Colonic mucosa (tissue), 4 donors: ENCODE data around the gene PCDH12. TPM values are rescaled to one million over a fixed set of nuclear protein-coding genes. Genes with fewer than 3 reads are reported as not detected.
"Not testable (repeated sequence)": the region's sequence is repeated elsewhere in the genome, so short reads cannot be mapped to it uniquely, and the experiment has no call there.

Source experiments
- DNase-seq: peaks from one replicate; pipeline ENCODE4 v3.0.0-alpha.2; 2020
- H3K27ac ChIP-seq: fragments of 200-600 bp; one replicate; pipeline ENCODE4 v1.8.0; 2021
- H3K27me3 ChIP-seq: fragments of 200-600 bp; one replicate; pipeline ENCODE4 v1.8.0; 2021
- H3K36me3 ChIP-seq: fragments of 200-600 bp; one replicate; pipeline ENCODE4 v1.8.0; 2021
- H3K4me1 ChIP-seq: fragments of 200-600 bp; one replicate; pipeline ENCODE4 v1.8.0; 2021; ENCODE audit warnings: mild to moderate bottlenecking
- H3K4me3 ChIP-seq: fragments of 200-600 bp; one replicate; pipeline ENCODE4 v1.8.0; 2021
- H3K9ac ChIP-seq, 2 donors: one replicate each; pipeline ENCODE4 v1.7.0; 2013; ENCODE audit warnings: control low read depth in 2 of 2, low read depth in 2 of 2, low read length in 2 of 2
- H3K9me3 ChIP-seq: fragments of 200-600 bp; one replicate; pipeline ENCODE4 v1.8.0; 2021
- intact Hi-C: fragments of 100-400 bp; cut with DNase I; formaldehyde crosslinking; loops from one replicate; pipeline ENCODE4 v1.14.1; 2022
- total RNA-seq, 2 donors: library from RNA; stranded (reverse); fragmentation: NEBNext Ultra II Directional in 1 of 2; extraction: Animal tissue kit (Norgen Biotek cat#: 25700) in 1 of 2; gene quantifications; one replicate each; pipeline ENCODE4 v1.2.1, GENCODE V29; 2021
- TF ChIP-seq, protein P1 (sequence below): fragments of 200-600 bp; IDR thresholded peaks from one replicate; pipeline ENCODE4 v1.8.0; 2022; ENCODE audit warnings: antibody characterized with exemption, mild to moderate bottlenecking
- donor health status: healthy.
- donor health status: DM: no; HTN: no; CAD: no.
- donor health status: DM: no; HTN: no; CAD: no.

Gene PCDH12
- total RNA-seq, 2 donors from 2014 or later: 1.1 to 1.3 TPM

DNA sequence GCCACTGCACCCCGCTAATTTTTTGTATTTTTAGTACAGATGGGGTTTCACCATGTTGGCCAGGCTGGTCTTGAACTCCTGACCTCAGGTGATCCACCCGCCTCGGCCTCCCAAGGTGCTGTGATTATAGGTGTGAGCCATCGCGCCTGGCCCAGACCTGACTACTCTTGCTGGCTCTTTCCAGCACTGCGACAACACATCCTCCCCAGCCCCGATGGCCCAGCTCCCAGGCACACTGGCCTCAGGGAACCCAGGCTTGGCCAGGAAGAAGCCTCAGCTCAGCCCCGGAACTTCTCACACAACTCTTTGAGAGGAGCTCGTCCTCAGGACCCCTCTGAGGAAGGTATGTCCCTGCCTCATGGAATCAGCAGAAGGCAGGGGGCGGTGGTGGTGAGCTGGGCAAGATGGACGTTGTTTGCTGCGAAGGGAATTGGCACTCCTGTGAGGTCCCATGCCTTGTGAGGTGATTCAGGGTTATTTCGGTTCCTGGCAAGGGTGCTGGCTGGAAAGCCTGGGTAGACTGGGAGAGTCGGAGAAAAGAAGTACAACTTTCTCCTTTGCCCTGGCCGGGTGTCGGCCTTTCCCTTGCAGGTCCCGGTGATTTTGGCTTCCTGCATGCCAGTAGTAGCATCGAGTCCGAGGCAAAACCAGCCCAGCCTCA, 28.5 kb downstream of the PCDH12 start:
- intact Hi-C loops: no loop called here
- Histone ChIP-seq H3K4me3 (no peak overlapping the region), H3K36me3 (peaks cover 40% of the 10 kb centered on the region), H3K4me1 (peaks cover 1% of the 10 kb centered on the region), H3K9me3 (no peaks in the 10 kb centered on the region), H3K9ac (no peak overlapping the region), H3K27ac (no peak overlapping the region), H3K27me3 (no peaks in the 10 kb centered on the region)
- TF ChIP-seq, protein P1, sequence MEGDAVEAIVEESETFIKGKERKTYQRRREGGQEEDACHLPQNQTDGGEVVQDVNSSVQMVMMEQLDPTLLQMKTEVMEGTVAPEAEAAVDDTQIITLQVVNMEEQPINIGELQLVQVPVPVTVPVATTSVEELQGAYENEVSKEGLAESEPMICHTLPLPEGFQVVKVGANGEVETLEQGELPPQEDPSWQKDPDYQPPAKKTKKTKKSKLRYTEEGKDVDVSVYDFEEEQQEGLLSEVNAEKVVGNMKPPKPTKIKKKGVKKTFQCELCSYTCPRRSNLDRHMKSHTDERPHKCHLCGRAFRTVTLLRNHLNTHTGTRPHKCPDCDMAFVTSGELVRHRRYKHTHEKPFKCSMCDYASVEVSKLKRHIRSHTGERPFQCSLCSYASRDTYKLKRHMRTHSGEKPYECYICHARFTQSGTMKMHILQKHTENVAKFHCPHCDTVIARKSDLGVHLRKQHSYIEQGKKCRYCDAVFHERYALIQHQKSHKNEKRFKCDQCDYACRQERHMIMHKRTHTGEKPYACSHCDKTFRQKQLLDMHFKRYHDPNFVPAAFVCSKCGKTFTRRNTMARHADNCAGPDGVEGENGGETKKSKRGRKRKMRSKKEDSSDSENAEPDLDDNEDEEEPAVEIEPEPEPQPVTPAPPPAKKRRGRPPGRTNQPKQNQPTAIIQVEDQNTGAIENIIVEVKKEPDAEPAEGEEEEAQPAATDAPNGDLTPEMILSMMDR: no peak
- DNase-seq: no peak

GRCh38 chr5:141928051-141928450, 30.0 kb downstream of the PCDH12 start:
- peaks cover 40% of the 10 kb centered on the region for H3K36me3 ChIP-seq
- H3K9ac ChIP-seq: no peak overlapping the region
- H3K9me3 ChIP-seq: no peaks in the 10 kb centered on the region
- H3K27me3 ChIP-seq: no peaks in the 10 kb centered on the region
- TF ChIP-seq, protein P1: no peak
- no peak overlapping the region for H3K4me3 ChIP-seq
- peaks cover 5% of the 10 kb centered on the region for H3K4me1 ChIP-seq
- no peak for DNase-seq
- H3K27ac ChIP-seq: no peak overlapping the region
- intact Hi-C loops: no loop called here

DNA sequence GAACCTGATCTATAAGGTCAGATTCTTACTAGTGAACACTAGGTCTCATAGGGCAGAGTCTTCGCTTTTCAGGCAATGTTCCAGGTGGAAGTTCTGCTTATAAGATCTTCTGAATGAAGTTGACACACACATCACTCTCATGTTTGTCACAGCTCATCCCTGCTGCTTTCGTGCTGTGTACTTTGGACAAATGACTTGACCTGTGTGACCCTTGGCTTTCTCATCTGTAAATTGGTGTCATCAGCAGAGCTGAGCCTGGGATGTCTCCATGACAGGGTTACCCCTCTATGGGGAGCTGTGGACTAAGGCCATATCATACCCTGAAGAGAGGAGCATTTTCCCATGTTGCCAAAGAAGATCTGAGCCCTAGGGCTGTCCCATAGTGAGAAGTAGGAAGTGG, 31.6 kb downstream of the PCDH12 start:
- Histone ChIP-seq H3K36me3 (peaks cover 40% of the 10 kb centered on the region), H3K27ac (no peak overlapping the region), H3K4me1 (peaks cover 5% of the 10 kb centered on the region), H3K9ac (no peak overlapping the region), H3K27me3 (no peaks in the 10 kb centered on the region), H3K9me3 (no peaks in the 10 kb centered on the region), H3K4me3 (no peak overlapping the region)
- TF ChIP-seq, protein P1: no peak
- DNase-seq: no peak
- intact Hi-C loops: no loop called here

DNA sequence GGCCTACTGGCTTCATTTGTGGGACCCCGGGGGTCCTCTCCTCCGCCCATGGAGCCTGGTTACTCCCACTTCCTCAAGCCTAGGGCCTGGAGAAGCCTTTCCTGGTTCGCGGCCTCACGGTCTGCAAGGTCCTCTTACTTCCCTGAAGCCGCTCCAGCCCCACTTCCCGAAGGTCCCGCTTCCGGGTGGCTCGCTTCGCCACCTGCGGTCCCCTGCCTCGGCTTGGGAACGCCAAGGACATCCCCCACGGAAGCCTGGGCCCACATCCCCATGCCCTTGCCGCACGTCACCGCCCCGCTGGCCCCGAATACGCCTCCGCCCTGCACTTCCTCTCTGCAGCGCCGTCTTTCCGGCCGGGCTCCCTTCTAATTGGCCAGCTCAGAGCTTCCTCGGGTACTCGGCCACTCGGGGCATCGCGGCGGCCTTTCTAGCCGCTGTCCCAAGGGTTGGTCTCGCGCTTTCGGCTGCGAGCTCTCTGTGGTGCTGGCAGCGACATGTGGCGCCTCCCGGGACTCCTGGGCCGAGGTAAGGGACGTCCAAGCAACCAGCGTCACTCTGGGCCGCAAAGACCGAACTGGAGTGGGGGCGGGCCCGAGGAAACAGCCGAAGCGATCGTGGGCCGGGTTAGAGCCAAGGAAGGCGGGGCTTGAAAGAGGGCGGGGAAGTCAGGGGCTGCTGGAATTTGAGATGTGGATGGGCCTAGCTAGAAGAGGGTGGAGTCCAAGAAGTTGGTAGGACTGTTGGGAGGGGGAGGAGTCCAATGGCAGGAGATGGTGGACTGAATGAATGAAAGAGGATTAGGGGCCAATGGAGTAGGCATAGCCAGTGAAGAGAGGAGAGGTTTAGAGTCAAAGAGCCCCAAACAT, 34.3 kb downstream of the PCDH12 start, which contains the start of gene DELE1:
Gene DELE1, plus strand, starts transcription at position 424 of the 866 bp plus-strand sequence. Its CDS starts 71 bp downstream, at position 495.
- TF ChIP-seq, protein P1: no peak
- Histone ChIP-seq H3K9me3 (no peaks in the 10 kb centered on the region), H3K27ac (peak within 1 kb of the TSS; percentile 94), H3K27me3 (no peaks in the 10 kb centered on the region), H3K36me3 (peaks cover 21% of the 10 kb centered on the region), H3K9ac (peak within 1 kb of the TSS; percentile 78 to 99), H3K4me3 (peak within 1 kb of the TSS; percentile 54), H3K4me1 (peaks cover 5% of the 10 kb centered on the region)
- peak; percentile 96 for DNase-seq
- intact Hi-C loops: no loop called here

DNA sequence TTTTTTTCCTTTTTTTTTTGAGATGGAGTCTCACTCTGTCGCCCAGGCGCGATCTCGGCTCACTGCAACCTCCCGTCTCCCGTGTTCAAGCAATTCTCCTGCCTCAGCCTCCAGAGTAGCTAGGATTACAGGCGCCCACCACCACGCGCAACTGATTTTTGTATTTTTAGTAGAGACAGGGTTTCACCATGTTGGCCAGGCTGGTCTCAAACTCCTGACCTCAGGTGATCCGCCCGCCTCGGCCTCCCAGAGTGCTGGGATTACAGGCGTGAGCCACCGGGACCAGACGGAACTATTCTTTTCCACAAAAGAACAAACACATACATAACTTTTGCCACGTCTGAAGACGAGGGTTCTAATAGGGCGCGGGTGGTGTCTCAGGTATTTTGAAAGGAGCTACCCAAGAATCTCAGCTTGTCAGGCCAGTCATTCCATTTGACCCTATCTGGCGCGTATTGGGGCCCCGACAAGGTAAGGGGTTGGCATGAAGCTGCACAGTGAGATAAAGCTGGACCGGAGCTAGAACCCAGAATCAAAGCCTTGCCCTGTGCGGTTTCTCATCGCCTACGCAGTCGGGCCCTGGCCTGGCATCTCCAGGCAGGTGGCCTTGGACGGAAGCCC, 35.1 kb downstream of the PCDH12 start:
- H3K27ac ChIP-seq: peak overlapping the region; percentile 94
- H3K9ac ChIP-seq: peak overlapping the region; percentile 78 to 99
- peak overlapping the region; percentile 54 for H3K4me3 ChIP-seq
- H3K9me3 ChIP-seq, DNase-seq, H3K27me3 ChIP-seq, intact Hi-C loops, H3K4me1 ChIP-seq: not testable (repeated sequence)
- peaks cover 13% of the 10 kb centered on the region for H3K36me3 ChIP-seq
